ENCODE results near the gene ADAMTS1. TPM values are rescaled to one million over a fixed set of nuclear protein-coding genes. Genes with fewer than 3 reads are reported as not detected.
A peak's percentile ranks its signal among the peaks of the same experiment; 100 is the strongest.

The ADAMTS1 gene
- total RNA-seq (100 to 1,000 TPM in 3 of 4 donors, 10 to 100 TPM in 1; 68.1 to 116 (median 105) TPM), polyA plus RNA-seq (10 to 100 TPM in 2 of 3 donors, 1 to 10 TPM in 1; 4.6 to 29.6 (median 13.2) TPM)

- peak; percentile 98 to 99 (median 99) for TF ChIP-seq POLR2AphosphoS5 (IDR thresholded peaks at IDR 0.05)
- TF ChIP-seq POLR2A (IDR thresholded peaks at IDR 0.05) = peak; percentile 85 to 89
- TF ChIP-seq CTCF (IDR thresholded peaks at IDR 0.05) = no peak
- TF ChIP-seq EP300 (IDR thresholded peaks at IDR 0.05) = peak in 1 of 4 donors; percentile 10
- DNase-seq = peak; percentile 98
- Histone ChIP-seq H3K27me3 (no peaks in the 10 kb centered on the region), H3K4me1 (peaks cover 0 to 54% (median 32%) of the 10 kb centered on the region in 4 donors), H3K27ac (peak within 1 kb of the TSS; percentile 91 to 98 (median 92)), H3K9me3 (no peaks in the 10 kb centered on the region), H3K36me3 (peaks cover 5 to 25% (median 8%) of the 10 kb centered on the region in 4 donors), H3K4me3 (peak within 1 kb of the TSS; percentile 62 to 81 (median 73))
- intact Hi-C loops (cut with DNase I) = loop anchor here (10.0 kb wide), 2 partner anchors 970 to 1110 kb away; partner anchors contain the start of genes ATP5PF and GABPA
- WGBS, 2 donors = 1% methylated on average over 56 of the region's 56 CpGs
These were observed at the start of gene ADAMTS1 for GRCh38 chr21:26845066-26845758. Gene ADAMTS1 (minus strand): TSS chr21:26845409. CDS start chr21:26844954, 455 bp downstream.

GRCh38 chr21:26892151-26892550 is 46.9 kb upstream of the ADAMTS1 start:
- Histone ChIP-seq H3K27ac (no peak overlapping the region), H3K27me3 (no peaks in the 10 kb centered on the region), H3K9me3 (no peaks in the 10 kb centered on the region), H3K4me3 (no peak overlapping the region), H3K4me1 (peaks cover 0 to 5% (median 0%) of the 10 kb centered on the region in 4 donors), H3K36me3 (no peaks in the 10 kb centered on the region)
- WGBS, 2 donors = 77 to 84% methylated on average over 1 of the region's 1 CpG
- TF ChIP-seq EP300 (IDR thresholded peaks at IDR 0.05) (no peak), POLR2A (IDR thresholded peaks at IDR 0.05) (no peak), POLR2AphosphoS5 (IDR thresholded peaks at IDR 0.05) (no peak), CTCF (IDR thresholded peaks at IDR 0.05) (no peak)
- intact Hi-C loops (cut with DNase I) = no loop called here
- no peak for DNase-seq

- no peaks in the 10 kb centered on the region for H3K27me3 ChIP-seq
- DNase-seq = no peak
- intact Hi-C loops (cut with DNase I) = no loop called here
- no peak overlapping the region for H3K4me3 ChIP-seq
- no peaks in the 10 kb centered on the region for H3K36me3 ChIP-seq
- no peaks in the 10 kb centered on the region for H3K9me3 ChIP-seq
- peaks cover 0 to 6% (median 0%) of the 10 kb centered on the region in 4 donors for H3K4me1 ChIP-seq
- 71 to 77% methylated on average over 5 of the region's 5 CpGs for WGBS, 2 donors
- no peak for TF ChIP-seq POLR2AphosphoS5 (IDR thresholded peaks at IDR 0.05)
- TF ChIP-seq EP300 (IDR thresholded peaks at IDR 0.05) = no peak
- TF ChIP-seq CTCF (IDR thresholded peaks at IDR 0.05) = no peak
- TF ChIP-seq POLR2A (IDR thresholded peaks at IDR 0.05) = no peak
- no peak overlapping the region for H3K27ac ChIP-seq
These were observed 43.7 kb upstream of the ADAMTS1 start for GRCh38 chr21:26888931-26889330.

GRCh38 chr21:26888256-26888655 is 43.0 kb upstream of the ADAMTS1 start:
- intact Hi-C loops (cut with DNase I) = no loop called here
- no peaks in the 10 kb centered on the region for H3K36me3 ChIP-seq
- TF ChIP-seq CTCF (IDR thresholded peaks at IDR 0.05) = no peak
- TF ChIP-seq POLR2A (IDR thresholded peaks at IDR 0.05) = no peak
- no peak for TF ChIP-seq EP300 (IDR thresholded peaks at IDR 0.05)
- no peak for TF ChIP-seq POLR2AphosphoS5 (IDR thresholded peaks at IDR 0.05)
- no peak for DNase-seq
- H3K4me1 ChIP-seq = peaks cover 0 to 6% (median 0%) of the 10 kb centered on the region in 4 donors
- no peaks in the 10 kb centered on the region for H3K9me3 ChIP-seq
- no peak overlapping the region for H3K4me3 ChIP-seq
- H3K27me3 ChIP-seq = no peaks in the 10 kb centered on the region
- no peak overlapping the region for H3K27ac ChIP-seq

Data from sigmoid colon (tissue), 7 donors.